A673 (cell line): ENCODE data around the gene VWDE. TPM values are rescaled to one million over a fixed set of nuclear protein-coding genes. Genes with fewer than 3 reads are reported as not detected.

Experiments used
- BruUV-seq: library from RNA; stranded (reverse); fragments of 400-500 nt; replicated peaks from 2 replicates; lab custom pipeline; 2021; lab: Mats Ljungman, UMichigan
- CTCF ChIA-PET: fragments of 300-600 bp; sonication (Branson Sonifier 250); formaldehyde crosslinking; loops from one replicate; lab custom pipeline; 2022; ENCODE audit warnings: antibody characterized with exemption; lab: Charles Lee
- POLR2A ChIA-PET: fragments of 300-600 bp; sonication (Branson Sonifier 250); formaldehyde crosslinking; loops from one replicate; lab custom pipeline; 2022; ENCODE audit warnings: antibody characterized with exemption; ENCODE audit not compliant: low non-redundant PET; lab: Charles Lee
- DNase-seq: peaks from one replicate; pipeline ENCODE4 v3.0.0-alpha.2; 2015; ENCODE audit warnings: low spot score
- H3K27ac ChIP-seq: fragments of 200-600 bp; sonication (generic); 2 replicates; pipeline ENCODE4 v1.5.1; 2016; ENCODE audit warnings: mixed run types, low read depth, mild to moderate bottlenecking, mixed read lengths, antibody characterized with exemption, low read length; ENCODE audit not compliant: poor library complexity, severe bottlenecking
- H3K27me3 ChIP-seq: fragments of 200-600 bp; sonication (generic); replicated peaks from 2 replicates; pipeline ENCODE4 v1.6.1; 2017; ENCODE audit warnings: mixed run types, low read depth, mild to moderate bottlenecking, mixed read lengths, antibody characterized with exemption, low read length; ENCODE audit not compliant: insufficient read depth, poor library complexity
- H3K36me3 ChIP-seq: fragments of 200-600 bp; sonication (generic); 2 replicates; pipeline ENCODE4 v1.6.1; 2016; ENCODE audit warnings: mixed run types, mild to moderate bottlenecking, mixed read lengths, antibody characterized with exemption, low read length; ENCODE audit not compliant: insufficient read depth, poor library complexity, severe bottlenecking
- H3K4me1 ChIP-seq: fragments of 200-600 bp; sonication (generic); 2 replicates; pipeline ENCODE4 v1.6.1; 2017; ENCODE audit warnings: mixed run types, mild to moderate bottlenecking, mixed read lengths, antibody characterized with exemption, low read length; ENCODE audit not compliant: insufficient read depth, poor library complexity, severe bottlenecking
- H3K4me3 ChIP-seq: fragments of 200-600 bp; sonication (generic); 2 replicates; pipeline ENCODE4 v1.5.1; 2016; ENCODE audit warnings: low read depth, mixed run types, mild to moderate bottlenecking, mixed read lengths, low read length; ENCODE audit not compliant: poor library complexity, severe bottlenecking
- H3K9me3 ChIP-seq: fragments of 200-600 bp; sonication (generic); 2 replicates; pipeline ENCODE4 v1.6.1; 2016; ENCODE audit warnings: mixed run types, low read depth, mild to moderate bottlenecking, mixed read lengths, antibody characterized with exemption, low read length; ENCODE audit not compliant: poor library complexity, severe bottlenecking
- CTCF ChIP-seq: fragments of 300-800, 200-600 bp; sonication (generic); conservative IDR thresholded peaks from 2 replicates; pipeline ENCODE4 v1.5.1; 2017; ENCODE audit warnings: low read depth, mild to moderate bottlenecking, antibody characterized with exemption, low read length, moderate library complexity, mixed read lengths
- EZH2 ChIP-seq: fragments of 200-600 bp; sonication (generic); IDR thresholded peaks from 2 replicates; pipeline ENCODE4 v1.6.1; 2017; ENCODE audit warnings: borderline replicate concordance, low read depth, mild to moderate bottlenecking, mixed read lengths, antibody characterized with exemption, low read length; ENCODE audit not compliant: poor library complexity, severe bottlenecking
- intact Hi-C: fragments of 100-400 bp; cut with micrococcal nuclease; formaldehyde crosslinking; loops from one replicate; pipeline ENCODE4 v1.10.0; 2022; ENCODE audit not compliant: unreplicated experiment
- total RNA-seq: library from RNA; stranded (reverse); gene quantifications from 2 replicates; pipeline ENCODE4 v1.2.3, GENCODE V29; 2021

The VWDE gene
- total RNA-seq, 1 experiment from 2014 or later = 0.32 TPM

GRCh38 chr7:12436126-12436525 is 32.5 kb upstream of the VWDE start:
- intact Hi-C loops = no loop called here
- H3K9me3 ChIP-seq = no peaks in the 10 kb centered on the region
- no peak for TF ChIP-seq CTCF
- no peak for TF ChIP-seq EZH2
- no peaks in the 10 kb centered on the region for H3K36me3 ChIP-seq
- BruUV-seq = no TSS peak
- H3K4me1 ChIP-seq = no peaks in the 10 kb centered on the region
- CTCF ChIA-PET = interaction anchor here (1.3 kb wide), 1 partner anchor 54 kb away, joined by 4 read pairs; no protein-coding TSS in a partner anchor
- POLR2A ChIA-PET = no interaction called here
- no peaks in the 10 kb centered on the region for H3K27me3 ChIP-seq
- no peak overlapping the region for H3K27ac ChIP-seq
- no peak for DNase-seq
- H3K4me3 ChIP-seq = no peak overlapping the region

GRCh38 chr7:12434012-12434642 is 30.5 kb upstream of the VWDE start:
- BruUV-seq = no TSS peak
- Histone ChIP-seq H3K27me3 (no peaks in the 10 kb centered on the region), H3K4me3 (no peak overlapping the region), H3K36me3 (no peaks in the 10 kb centered on the region), H3K4me1 (no peaks in the 10 kb centered on the region), H3K27ac (no peak overlapping the region), H3K9me3 (no peaks in the 10 kb centered on the region)
- POLR2A ChIA-PET = no interaction called here
- intact Hi-C loops = loop anchor here (2.0 kb wide), 1 partner anchor 57 kb away; no protein-coding TSS in a partner anchor
- TF ChIP-seq EZH2 (no peak), CTCF (peak; percentile 68)
- no peak for DNase-seq
- CTCF ChIA-PET = interaction anchor here (0.7 to 1.6 kb wide), 3 partner anchors 22 to 63 kb away, joined by 3 to 7 read pairs (median 4); no protein-coding TSS in a partner anchor

GRCh38 chr7:12431886-12432556 is 28.4 kb upstream of the VWDE start:
- Histone ChIP-seq H3K27ac (no peak overlapping the region), H3K27me3 (no peaks in the 10 kb centered on the region), H3K4me3 (no peak overlapping the region), H3K9me3 (no peaks in the 10 kb centered on the region), H3K36me3 (no peaks in the 10 kb centered on the region), H3K4me1 (no peaks in the 10 kb centered on the region)
- POLR2A ChIA-PET = no interaction called here
- CTCF ChIA-PET = no interaction called here
- TF ChIP-seq CTCF (no peak), EZH2 (no peak)
- DNase-seq = no peak
- intact Hi-C loops = no loop called here
- BruUV-seq = no TSS peak
